Activated T-helper 1 cell treated with Interleukin-2 at 50 U/mL for 16 hours (primary cell): ENCODE measurements around the gene RAI1.

Experiments
- DNase-seq: peaks from one replicate; pipeline ENCODE4 v3.0.0-alpha.2; 2020; ENCODE audit warnings: low read depth

Gene RAI1

DNA sequence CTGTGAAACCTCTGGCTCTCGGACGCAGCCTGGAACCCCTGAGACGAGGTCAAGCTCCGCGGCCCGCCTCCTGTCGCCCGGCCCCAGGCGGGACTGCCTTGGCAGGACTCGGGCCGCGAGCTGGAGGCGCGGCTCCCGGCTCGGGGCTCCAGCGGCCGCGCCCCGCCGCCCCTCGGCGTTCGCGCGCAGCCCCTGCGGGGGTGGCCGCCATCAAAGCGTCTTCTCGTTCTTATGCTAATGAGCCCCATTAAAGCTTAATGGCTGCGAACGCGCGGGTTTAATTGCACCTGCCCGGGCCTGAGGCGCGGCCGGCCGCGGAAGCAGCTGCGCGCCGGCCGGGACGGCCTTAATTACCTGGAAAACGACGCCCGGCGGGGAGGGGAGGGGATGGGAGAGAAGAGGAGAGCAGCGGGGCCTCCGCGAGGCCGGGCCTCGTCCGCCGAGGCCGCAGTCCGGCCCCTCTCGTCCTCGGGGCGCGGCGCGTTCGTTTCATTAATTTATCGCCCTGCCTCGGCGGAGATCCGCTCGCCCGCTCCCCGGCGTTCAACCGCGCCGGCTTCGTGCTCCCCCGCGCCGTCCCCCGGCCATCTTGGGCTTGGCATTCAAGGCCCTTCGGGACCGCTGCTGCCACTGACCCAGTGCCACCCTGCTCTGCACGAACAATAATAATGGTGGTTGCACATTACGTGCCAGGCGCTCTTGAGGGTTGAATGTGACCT, 19.2 kb downstream of the RAI1 start:
- DNase-seq = no peak

DNA sequence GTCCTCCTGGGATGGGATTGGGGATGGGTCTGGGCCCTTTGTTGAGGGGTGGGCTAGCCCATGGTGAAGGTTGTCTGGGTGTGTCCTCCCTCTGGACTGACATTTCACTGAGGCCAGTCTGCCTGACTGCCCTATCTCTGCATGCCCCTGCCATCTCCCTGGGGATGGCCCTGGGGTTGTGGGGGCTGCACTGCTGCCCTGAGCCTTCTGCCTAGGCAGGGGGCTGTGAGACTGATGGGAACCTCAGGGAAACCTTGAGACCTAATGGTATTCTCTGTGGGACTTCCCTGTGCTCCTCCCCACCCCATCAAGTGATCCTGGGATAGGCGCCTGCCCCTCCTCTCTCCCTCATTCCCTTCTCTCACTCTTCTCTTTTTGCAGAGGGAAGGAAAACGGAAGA, 19.9 kb downstream of the RAI1 start:
- DNase-seq = no peak

DNA sequence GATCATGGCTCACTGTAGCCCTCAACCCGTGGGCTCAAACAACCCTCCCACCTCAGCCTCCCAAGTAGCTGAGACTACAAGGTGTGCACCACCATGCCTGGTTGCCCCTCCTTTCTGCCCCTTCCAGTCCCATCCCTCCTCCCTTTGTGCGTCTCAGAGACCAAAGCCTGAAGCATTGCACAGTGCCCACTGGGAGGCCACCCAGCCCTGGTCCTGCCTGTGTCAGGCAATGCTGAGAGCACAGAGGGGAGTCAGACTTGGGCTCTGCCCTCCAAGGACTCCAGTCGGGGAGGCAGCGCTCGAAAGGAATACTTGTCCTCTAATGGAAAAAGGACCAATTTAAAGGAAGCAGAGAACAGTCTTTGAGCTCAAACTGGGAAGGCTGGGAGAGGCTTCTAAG, 20.4 kb downstream of the RAI1 start:
- no peak for DNase-seq

DNA sequence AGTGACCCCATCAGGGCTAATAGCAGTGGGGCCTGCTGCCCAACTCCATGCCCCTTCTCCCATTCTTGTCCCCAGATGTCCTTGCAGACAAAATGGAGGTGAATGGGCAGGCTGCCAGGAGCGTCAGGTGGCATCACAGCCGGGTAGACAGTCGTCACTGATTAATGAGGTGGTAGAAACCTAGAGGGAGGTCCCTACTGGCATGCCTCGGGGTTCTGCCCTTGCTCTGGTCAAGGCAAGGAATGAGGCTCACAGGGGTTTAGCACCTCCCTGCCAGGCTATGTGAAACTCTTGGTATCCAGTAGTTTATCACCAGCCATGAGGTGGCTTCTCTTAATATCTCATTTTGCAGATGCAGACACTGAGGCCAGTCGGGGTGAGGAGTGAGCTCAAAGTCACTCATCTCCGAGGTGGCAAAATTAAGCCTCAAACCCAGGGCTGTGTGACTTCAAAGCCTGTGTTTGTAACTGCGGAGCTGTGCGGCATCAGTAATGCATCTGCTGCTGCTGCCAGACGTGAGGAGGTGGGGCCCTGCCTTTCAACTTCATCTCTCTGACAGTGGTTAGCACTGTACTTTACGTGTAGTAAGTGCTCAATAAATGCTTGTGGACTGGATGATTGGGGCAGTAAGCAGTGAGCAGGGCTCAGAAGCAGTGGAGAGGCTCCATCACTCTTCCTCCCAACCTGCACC, 21.3 kb downstream of the RAI1 start:
- no peak for DNase-seq

DNA sequence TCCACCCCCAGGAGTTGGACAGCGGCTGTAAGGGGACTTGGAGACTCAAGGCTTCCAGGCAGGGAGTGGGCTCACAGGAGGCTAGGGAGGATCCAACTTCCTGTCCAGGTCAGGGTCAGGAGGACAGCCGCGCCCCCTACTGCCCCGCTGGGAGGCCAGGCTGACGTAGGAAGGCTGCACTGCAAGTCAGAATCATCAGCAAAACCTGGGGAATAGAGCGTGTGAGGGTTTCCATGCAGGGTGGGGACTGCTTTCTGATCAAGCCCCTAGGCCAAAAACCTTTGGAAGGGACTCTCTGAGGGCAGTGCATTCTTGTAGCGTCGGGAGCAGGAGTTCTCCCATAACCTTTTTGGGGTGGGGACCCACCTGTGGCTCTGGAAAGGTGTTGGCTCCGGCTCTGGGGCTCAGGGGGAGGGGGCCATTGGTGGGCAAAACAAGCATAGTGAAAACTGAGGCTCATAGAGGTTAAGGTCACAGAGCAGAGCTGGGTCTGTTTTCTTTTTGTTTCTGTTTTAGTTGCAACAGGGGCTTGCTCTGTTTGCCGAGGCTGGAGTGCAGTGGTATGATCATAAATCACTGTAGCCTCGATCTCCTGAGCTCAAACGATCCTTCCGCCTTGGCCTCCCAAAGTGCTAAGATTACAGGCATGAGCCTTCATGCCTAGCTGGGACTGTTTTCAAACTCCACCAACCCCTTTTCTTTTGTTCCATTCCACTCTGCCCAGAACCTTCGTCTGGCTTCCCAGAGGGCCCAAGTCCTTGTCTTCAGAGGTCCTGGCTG, 22.1 kb downstream of the RAI1 start:
- DNase-seq = no peak

DNA sequence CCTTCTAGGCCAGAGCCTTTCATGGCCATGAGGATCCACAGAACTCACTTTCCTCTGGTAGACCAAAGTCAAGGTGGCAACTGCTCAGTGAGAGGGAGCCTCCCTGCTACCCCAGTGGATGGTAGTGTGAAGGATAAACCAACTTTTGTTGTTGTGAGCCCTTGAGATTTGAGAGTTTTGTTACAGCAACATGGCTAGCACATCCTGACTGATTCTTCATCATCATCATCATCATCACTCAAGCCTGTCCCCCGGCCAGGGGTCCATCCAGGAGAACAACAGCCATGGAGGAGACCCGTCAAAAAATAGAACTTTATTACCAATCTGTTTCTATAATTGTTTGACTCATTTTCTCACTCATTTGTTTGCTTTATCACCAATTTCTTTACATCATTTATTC, 23.7 kb downstream of the RAI1 start:
- no peak for DNase-seq

DNA sequence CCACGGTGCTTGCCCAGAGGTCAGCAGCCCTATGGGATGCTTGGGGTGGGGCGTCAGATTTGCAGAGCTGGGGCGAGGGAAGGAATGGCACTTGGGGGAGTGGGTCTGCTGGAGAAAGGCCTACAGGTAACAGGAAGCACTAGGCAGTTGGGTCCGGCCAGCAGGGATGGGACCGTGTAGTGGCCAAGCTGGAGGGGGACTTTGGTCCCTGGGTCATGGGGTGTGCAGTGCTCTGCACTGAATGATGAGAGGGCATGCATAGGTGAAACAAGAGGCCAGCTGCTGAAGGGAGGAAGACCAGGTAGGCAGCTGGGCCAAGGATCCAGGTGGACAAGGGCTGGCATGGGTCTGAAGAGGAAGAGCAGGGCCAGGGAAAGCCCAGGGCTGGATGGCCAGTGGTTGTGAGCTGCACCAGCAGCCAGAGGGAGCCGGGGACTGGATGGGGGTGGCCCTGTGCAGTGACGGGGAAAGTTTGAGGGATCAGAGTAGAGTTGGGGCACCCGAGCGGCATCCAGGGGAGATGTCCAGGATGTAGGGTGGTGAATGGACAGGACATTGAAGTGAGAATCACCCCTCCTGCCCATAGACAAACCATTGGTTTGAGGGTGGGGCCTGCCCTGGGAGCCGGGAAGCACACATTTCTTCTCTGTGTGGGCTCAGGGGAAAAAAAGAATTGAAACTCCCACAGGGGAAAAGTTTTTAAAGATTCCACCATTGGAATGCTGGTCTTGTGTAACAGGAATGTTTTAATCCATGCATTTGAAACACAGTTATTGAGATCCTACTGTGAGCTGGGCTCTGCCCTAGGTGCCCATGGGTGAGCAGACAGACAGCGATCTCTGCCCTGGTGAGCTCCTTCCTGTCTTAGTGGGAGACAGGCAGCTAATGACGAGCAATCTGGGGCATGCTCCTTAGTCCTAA, 25.1 kb downstream of the RAI1 start:
- DNase-seq = no peak

DNA sequence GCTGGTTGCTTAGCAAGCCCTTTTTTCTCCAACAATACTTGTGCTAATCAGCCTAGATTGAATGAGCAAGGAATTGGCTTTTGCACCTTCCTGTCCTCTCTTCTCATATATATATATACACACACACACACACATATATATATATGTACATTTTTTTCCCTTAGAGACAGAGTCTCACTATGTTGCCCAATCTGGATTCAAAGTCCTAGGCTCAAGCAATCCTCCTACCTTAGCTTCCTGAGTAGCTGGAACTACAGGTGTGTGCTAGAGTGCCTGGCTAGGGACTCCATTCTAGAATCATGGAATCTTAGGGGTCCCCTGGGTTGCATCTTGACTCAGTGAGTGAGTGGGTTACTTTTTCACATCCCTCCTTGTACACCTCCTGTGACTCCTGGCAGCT, 27.0 kb downstream of the RAI1 start:
- no peak for DNase-seq

DNA sequence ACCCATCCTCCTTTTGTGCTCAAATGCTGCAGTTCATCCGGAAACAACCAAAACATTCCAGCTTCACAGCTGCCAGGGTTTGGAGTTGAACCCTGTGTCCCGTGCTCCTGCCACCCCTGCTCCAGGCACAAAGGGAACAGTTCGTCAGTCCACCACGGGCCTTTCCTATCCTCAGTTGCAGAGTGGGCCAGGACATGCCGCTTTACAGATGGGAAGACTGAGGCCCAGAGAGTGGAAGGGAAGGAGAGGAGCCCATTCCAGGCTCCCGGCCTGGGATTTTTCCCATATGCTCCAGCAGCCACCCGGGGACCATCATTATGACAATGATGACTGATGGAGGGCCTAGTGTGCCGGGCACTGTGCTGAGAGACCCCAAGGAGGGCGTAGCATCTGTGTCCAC, 27.6 kb downstream of the RAI1 start:
- no peak for DNase-seq

DNA sequence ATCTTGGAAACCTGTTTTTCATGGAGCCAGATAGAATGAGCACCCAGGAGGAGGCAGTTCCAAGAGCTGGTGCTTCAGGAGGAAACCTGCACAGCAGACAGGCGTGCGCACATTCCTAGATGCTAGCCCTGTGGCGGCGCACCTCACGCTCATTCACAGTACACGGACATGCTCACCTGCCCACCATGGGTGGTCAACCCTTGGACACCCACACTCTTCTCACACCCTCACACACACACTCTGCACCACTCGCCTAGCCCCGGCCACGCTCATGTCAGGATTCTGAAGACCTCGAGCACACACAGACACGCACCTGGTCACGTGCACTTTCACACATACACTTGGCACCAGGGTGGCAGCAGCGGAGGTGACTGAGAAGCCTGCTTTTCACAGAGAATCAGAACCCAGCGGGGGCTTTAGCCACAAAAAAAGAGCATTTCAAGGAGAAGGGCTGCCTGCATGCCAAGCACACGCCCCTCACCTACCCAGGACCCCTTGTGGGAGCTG, 28.6 kb downstream of the RAI1 start:
- DNase-seq = no peak

DNA sequence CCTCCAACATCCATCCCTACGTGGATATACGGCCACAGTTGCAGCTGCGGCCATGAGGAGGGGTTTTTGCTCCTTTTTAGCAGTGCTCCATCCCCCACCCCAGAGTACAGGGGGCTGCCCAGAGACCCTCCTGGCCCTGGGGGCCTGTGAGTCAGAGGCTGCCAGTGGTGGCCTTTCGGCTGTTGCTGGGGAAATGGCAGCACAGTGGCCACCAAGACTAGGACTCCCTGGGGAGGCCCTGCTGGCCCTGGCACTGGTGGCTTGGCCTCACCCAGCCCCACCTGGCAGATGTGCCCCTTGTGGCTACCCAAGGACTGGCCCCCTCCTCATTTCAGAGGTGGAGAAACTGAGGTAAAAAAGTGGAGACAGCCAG, 29.1 kb downstream of the RAI1 start:
- no peak for DNase-seq

DNA sequence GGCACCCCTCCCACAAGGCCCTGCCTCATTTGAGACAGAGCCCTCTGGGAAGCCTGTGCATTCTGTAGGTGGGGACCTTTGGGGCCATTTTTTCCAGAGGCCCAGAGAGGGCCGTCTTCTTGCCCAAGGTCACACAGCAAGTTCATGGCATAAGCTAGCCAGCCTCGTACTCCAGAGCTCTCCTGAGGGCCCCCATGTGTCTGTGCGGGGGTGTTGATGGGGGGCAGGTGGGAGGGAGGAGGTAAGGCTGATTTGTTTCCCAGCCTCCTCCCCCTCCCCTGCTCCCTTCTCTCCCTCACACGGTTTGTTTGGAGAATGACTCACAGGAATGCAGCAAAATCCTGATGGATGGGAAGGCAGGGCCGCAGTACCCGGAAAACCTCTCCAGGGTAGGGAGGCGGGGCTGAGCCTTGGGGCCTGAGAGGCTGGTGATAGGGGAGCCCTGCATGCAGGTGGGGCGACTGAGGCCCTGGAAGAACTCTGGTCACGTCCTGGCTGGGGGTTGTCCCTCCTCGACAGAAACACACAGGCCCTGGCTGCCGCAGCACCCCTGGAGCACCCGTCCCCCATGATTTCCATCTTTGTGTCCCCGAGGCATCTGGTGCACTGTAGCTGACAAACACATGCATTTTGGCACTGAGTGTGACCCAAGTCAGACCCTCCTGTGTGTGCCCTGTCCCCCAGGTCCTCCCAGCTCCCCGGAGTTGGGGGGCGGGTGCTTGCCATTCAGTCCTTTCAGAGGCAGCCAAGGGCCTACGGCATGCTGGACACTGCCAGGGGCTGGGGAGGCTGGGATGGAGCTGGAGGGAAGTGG, 29.7 kb downstream of the RAI1 start:
- no peak for DNase-seq

DNA sequence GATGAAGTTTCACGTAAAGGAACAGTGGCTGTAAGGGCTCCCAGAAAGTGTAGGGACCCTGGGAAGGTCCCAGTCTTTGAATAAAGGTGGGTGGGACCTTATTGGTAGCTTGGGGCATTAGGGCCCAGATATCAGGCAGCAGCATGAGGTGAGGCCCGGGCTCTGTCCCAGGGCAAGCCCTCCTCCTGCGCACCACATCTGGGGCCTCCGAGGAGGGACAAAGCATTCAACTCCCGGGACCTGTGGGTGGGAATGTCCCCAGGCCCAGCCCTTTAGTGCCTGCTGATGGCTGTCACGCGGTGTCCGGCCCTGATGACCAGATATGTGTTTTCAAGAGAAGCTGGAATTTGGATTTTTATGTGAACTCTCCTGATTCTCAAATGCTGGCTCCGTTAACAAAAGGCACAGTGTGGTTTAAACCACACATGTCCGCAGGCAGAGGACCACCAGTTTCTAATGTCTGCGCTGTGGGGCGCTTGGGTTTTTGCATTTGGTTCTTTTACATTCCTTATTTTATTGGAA, 30.4 kb downstream of the RAI1 start:
- DNase-seq = no peak

DNA sequence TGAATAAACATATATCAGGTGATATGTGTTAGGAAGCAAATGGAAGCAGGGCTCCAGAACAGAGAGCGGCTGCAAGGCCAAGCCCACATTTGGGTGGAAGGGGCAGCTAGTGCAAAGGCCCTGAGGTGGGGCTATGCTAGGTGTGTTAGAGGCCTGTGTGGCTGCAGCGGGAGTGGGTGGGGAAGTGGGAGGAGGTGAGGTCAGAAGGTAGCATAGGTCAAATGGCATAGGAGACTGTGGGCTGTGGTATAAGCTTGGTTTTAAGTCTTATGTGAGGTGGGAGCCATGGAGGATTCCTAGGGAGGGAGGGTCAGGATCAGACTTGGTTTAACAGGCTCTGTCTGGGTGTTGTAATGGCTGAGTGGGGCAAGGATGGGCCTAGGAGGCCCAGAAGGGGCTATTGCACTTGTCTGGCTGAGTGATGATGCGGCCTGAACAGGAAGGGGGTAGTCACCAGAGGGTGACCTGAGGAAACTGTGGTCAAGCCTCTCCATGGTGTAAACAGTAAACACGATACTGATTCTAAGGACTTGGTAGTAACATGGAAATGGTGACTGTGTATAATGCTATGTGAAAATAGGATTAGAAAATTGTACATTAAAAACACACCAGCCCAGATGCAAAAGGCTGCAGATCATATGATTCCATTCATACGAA, 31.1 kb downstream of the RAI1 start:
- no peak for DNase-seq

DNA sequence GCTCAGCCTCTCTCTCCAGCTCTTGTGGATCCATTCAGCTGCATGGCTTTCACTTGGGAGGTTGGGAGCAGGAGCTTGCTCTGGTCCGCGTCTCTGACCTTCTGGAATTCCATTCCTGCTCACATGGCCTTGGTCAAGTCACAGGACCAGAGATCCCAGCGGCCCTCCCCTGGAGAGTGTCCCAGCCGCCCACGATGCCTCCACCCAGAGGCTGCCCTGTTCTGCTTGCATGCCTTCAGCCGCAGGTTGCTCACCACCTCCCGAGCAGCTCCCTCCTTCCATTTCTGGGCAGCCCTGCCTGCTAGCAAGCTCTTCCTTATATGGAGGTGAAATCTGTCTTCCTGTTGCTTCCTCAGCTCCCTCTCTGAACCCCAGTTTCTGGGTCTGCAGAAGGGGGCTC, 32.6 kb downstream of the RAI1 start:
- DNase-seq = no peak

DNA sequence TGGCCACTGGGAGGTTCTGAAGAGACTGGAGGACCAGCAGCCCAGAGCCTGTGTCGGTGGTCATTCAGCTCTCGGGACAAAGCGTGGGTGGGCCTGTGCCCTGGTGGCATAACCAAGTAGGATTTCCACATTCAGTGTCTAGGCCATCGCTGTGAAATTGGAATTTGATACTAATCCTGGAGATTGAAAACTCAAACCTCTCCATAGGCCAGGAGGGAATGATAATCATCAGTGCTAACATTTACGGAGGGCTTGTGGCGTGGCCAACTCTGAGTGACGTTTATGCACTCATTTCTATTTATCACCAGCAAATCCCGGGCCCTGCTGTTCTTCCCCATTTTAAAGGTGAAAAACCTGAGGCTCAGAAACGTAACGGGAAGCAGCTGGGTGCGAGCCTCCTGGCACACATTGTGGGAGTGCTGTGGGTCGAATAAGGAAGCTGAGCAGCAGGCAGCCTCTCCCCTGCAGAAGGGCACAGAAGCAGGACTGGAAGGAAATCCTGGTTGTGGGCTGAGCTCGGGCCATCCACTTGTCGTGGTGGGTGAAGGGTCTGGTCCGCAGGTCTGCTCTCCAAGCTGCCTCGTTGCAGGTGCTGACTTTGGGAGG, 33.1 kb downstream of the RAI1 start:
- no peak for DNase-seq

DNA sequence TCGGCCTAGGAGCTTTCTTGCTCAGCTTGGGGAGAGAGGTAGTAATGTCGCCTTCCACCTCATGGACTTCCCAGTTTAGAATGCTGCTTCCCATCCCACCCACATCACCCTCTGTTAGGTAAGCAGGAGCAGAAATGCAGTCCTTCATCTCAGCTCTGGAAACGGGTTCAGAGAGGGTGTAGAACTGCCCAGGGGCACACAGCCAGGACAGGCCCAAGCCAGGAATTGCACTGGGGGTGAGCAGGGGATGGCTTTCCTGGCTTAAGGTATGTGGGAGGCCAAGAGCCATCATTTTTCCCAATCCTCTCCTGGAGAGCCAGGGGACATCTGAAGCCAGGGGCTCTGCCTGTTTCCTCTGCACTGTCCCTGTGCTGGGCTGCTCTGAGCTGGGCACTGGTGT, 33.6 kb downstream of the RAI1 start:
- no peak for DNase-seq

DNA sequence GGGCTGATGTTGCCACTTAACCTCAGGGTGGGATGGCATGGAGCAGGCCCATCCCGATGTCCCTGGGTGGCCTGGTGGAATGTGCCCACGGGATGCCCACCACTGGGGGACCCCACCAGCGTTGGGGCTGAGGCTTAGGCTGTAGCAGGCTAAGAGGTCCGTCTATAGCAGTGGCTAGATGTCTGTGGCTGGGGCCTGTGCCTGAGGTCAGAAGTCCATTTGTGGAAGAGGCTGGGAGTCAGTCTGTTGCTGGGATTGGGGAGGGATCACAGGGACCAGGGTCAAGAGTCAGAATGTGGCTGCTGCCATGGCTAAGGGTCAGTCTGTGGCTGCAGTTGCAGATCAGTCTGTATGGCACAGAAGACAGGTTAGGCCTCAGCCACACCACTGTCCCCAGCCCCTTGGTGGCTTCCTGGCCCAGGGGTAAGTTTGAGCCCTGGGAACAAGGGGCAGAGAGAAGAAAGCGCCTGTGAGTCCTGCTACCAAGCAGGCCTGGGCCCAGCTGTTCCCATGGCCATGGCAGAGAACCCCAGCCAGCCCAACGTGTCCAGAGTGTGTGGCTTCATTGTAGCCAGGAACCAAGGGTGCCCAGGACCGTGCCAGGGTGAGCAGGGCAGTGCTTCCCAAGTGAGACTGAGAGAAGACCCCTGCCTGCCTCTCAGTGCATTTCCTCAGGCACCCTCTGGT, 35.7 kb downstream of the RAI1 start:
- no peak for DNase-seq

DNA sequence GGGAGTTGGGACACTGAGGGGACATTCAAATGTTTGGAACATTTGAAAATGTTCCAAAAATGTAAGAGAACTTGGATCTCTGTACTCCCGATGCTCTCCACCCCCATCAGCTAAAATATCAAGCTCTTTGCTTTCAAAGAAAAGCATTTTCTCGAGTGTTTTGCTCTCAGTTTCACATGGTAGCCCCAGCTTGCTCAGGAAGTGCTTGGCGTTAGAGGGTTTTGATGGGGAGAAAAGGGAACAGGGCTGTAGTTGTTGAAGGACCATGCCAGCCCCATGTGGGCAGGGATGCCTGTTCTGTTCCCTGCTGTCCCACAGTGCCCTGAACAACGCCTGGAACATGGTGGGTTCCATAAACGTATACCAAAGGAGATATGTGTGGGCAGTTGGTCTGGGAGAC, 37.0 kb downstream of the RAI1 start:
- DNase-seq = no peak
